ENCODE measurements around the gene ATP2C2.

DNA sequence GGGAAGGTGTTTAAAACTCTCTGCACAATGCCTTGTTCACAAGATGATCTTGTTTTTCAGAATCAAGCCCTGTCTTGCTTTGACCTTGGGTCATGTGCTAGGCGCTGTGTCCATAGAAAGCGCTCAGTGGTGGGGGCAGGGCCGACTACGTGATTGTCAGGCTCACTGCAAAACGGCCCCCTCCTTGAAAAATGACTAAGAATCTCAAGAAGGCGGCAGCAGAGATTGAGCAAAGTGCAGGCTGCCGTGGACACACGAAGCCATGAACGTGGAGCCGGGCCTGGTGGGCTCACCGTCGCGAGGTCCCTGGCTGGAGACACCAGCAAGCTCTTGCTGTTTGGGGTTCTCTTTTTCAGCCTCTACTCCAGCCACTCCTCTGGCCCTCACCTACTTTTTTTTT, 10.2 kb downstream of the ATP2C2 start:
- TF ChIP-seq, protein P1, sequence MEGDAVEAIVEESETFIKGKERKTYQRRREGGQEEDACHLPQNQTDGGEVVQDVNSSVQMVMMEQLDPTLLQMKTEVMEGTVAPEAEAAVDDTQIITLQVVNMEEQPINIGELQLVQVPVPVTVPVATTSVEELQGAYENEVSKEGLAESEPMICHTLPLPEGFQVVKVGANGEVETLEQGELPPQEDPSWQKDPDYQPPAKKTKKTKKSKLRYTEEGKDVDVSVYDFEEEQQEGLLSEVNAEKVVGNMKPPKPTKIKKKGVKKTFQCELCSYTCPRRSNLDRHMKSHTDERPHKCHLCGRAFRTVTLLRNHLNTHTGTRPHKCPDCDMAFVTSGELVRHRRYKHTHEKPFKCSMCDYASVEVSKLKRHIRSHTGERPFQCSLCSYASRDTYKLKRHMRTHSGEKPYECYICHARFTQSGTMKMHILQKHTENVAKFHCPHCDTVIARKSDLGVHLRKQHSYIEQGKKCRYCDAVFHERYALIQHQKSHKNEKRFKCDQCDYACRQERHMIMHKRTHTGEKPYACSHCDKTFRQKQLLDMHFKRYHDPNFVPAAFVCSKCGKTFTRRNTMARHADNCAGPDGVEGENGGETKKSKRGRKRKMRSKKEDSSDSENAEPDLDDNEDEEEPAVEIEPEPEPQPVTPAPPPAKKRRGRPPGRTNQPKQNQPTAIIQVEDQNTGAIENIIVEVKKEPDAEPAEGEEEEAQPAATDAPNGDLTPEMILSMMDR (conservative IDR thresholded peaks at IDR 0.05 in 1 of 2, IDR thresholded peaks at IDR 0.05 in 1 of 2; ENCODE audit: low read depth in 1 of 2, low read length in 2 of 2), result no peak
- no peak for TF ChIP-seq EZH2 (IDR thresholded peaks at IDR 0.05; ENCODE audit: low read length, missing control alignments)

Measured in fibroblast of lung (primary cell).